Measurements from ENCODE around the gene GDAP1L1.
A peak's percentile ranks its signal among the peaks of the same experiment; 100 is the strongest.

The GDAP1L1 gene

DNA sequence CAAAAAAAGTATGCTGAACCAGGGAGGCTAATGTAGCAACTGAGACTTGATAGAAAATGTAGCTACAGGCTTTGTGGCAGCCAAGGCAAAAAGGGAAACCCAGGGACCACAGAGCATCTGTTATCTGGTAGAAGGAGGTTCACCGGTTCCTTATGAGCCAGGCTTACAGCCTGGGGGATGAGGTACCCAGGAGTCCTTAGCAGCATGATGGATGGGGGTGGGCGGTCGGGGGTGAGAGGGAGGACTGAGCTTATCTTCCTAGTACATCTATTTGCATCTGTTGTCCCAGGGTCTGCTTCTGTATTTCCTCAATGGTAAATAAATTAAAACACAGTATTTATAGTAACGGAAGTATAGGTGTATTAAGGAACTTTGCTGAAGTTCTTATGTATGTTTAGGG lies 1.1 kb upstream of the GDAP1L1 start:
- no peak overlapping the region for H3K4me3 ChIP-seq (ENCODE audit: low read depth in 1 of 2, low read length in 2 of 2)
- no peaks in the 10 kb centered on the region for H3K36me3 ChIP-seq (ENCODE audit: insufficient read depth, low read length)
- peaks cover 10% of the 10 kb centered on the region; the same call in 1 of the 2 replicates for H4K20me1 ChIP-seq (ENCODE audit: insufficient read depth, low read length)
- H3K9ac ChIP-seq (ENCODE audit: low read depth, low read length): no peak overlapping the region
- no peak overlapping the region for H3K27ac ChIP-seq (ENCODE audit: low read length)
- H3K79me2 ChIP-seq (ENCODE audit: insufficient read depth, low read length): no peaks in the 10 kb centered on the region
- no peaks in the 10 kb centered on the region for H3K9me3 ChIP-seq (ENCODE audit: insufficient read depth, low read length, severe bottlenecking)
- no peak overlapping the region for H3K4me2 ChIP-seq (ENCODE audit: insufficient read depth, low read length)
- H3K27me3 ChIP-seq (ENCODE audit: insufficient read depth, low read length, poor library complexity): no peaks in the 10 kb centered on the region
- ATAC-seq (ENCODE audit: insufficient read depth, low read depth) (no peak), DNase-seq (no peak)
- TF ChIP-seq, protein P1, sequence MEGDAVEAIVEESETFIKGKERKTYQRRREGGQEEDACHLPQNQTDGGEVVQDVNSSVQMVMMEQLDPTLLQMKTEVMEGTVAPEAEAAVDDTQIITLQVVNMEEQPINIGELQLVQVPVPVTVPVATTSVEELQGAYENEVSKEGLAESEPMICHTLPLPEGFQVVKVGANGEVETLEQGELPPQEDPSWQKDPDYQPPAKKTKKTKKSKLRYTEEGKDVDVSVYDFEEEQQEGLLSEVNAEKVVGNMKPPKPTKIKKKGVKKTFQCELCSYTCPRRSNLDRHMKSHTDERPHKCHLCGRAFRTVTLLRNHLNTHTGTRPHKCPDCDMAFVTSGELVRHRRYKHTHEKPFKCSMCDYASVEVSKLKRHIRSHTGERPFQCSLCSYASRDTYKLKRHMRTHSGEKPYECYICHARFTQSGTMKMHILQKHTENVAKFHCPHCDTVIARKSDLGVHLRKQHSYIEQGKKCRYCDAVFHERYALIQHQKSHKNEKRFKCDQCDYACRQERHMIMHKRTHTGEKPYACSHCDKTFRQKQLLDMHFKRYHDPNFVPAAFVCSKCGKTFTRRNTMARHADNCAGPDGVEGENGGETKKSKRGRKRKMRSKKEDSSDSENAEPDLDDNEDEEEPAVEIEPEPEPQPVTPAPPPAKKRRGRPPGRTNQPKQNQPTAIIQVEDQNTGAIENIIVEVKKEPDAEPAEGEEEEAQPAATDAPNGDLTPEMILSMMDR (IDR thresholded peaks at IDR 0.05; ENCODE audit: borderline replicate concordance, extremely low read depth, low read length, poor library complexity, severe bottlenecking): no peak
- no peak for TF ChIP-seq EZH2 (IDR thresholded peaks at IDR 0.05; ENCODE audit: borderline replicate concordance, low read depth, low read length, severe bottlenecking)
- H3K4me1 ChIP-seq (ENCODE audit: insufficient read depth, low read length): no peaks in the 10 kb centered on the region
- H2AFZ ChIP-seq (ENCODE audit: low read depth, low read length): no peak overlapping the region

DNA sequence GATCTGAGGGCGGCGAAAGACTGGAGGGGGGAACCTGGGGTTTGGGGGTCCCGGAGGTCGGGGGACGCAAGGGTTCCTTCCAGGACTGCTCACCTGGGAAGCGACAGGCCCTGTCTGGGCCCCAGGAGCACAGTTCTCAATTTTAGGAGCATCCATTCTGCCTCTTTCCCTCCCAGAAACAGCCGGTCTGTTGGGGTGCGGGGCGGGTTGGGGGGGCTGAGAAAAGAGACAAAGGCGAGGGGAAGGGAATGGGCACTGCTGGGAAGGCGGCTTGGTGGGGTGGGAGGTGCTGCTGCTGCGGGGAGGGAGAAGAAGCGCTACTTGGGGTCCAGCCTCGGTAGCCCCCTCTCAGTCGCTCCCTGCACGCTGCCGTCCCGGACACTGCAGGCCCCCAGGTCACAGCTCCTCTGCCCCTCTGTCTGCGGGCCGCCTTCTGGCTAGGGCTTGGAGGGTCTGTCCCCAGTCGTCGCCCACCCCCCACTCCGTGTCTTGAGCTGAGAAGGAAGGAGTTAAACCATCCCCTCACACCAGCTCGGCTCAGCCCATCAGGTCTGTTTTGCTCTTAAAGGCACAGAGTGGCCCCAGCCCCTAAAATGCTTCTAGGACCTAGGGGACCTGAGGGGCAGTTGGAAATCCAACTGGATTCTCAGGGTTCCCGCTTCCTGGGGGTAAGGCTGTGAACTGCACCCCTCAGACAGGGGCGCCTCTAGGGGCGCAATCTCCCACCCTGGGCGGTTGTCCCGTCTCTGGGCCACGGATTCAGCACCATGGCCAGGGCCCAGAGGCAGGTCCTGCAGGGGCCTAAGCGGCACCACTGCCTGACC lies 690 bp downstream of the GDAP1L1 start:
- no peaks in the 10 kb centered on the region for H3K4me1 ChIP-seq (ENCODE audit: insufficient read depth, low read length)
- H3K79me2 ChIP-seq (ENCODE audit: insufficient read depth, low read length): no peaks in the 10 kb centered on the region
- H4K20me1 ChIP-seq (ENCODE audit: insufficient read depth, low read length): 0 out of 2 replicates have a peak, but pooled peaks cover 8% of the 10 kb centered on the region
- no peak overlapping the region for H3K4me2 ChIP-seq (ENCODE audit: insufficient read depth, low read length)
- H3K9ac ChIP-seq (ENCODE audit: low read depth, low read length): no peak overlapping the region
- no peak overlapping the region for H2AFZ ChIP-seq (ENCODE audit: low read depth, low read length)
- no peak overlapping the region for H3K4me3 ChIP-seq (ENCODE audit: low read depth in 1 of 2, low read length in 2 of 2)
- H3K9me3 ChIP-seq (ENCODE audit: insufficient read depth, low read length, severe bottlenecking): no peaks in the 10 kb centered on the region
- H3K27ac ChIP-seq (ENCODE audit: low read length): no peak overlapping the region
- ATAC-seq (ENCODE audit: insufficient read depth, low read depth) (peak; percentile 74), DNase-seq (peak; percentile 39)
- H3K36me3 ChIP-seq (ENCODE audit: insufficient read depth, low read length): no peaks in the 10 kb centered on the region
- H3K27me3 ChIP-seq (ENCODE audit: insufficient read depth, low read length, poor library complexity): no peaks in the 10 kb centered on the region
- no peak for TF ChIP-seq EZH2 (IDR thresholded peaks at IDR 0.05; ENCODE audit: borderline replicate concordance, low read depth, low read length, severe bottlenecking)
- TF ChIP-seq, protein P1 (IDR thresholded peaks at IDR 0.05; ENCODE audit: borderline replicate concordance, extremely low read depth, low read length, poor library complexity, severe bottlenecking): peak; percentile 40

DNA sequence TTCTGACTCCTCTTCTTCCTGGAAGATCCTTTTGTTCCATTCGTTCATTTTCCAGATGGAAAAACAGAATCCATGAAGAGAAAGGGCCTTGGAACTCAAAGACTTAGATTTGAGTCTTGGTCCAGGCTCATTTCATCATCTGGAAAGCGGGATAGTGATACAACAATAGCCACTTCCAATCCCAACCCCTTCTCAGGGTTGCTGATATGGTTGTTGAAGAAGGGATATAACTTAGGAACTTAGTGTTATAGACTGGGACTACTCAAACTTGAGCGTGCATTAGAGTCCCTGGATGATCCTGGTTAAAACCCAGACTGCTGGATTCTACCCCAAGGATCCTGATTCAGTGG lies 1.3 kb downstream of the GDAP1L1 start:
- DNase-seq (no peak), ATAC-seq (ENCODE audit: insufficient read depth, low read depth) (no peak)
- no peaks in the 10 kb centered on the region for H3K36me3 ChIP-seq (ENCODE audit: insufficient read depth, low read length)
- H3K9me3 ChIP-seq (ENCODE audit: insufficient read depth, low read length, severe bottlenecking): no peaks in the 10 kb centered on the region
- H3K4me2 ChIP-seq (ENCODE audit: insufficient read depth, low read length): no peak overlapping the region
- no peak overlapping the region for H3K9ac ChIP-seq (ENCODE audit: low read depth, low read length)
- H3K27me3 ChIP-seq (ENCODE audit: insufficient read depth, low read length, poor library complexity): no peaks in the 10 kb centered on the region
- no peak overlapping the region for H3K4me3 ChIP-seq (ENCODE audit: low read depth in 1 of 2, low read length in 2 of 2)
- H3K79me2 ChIP-seq (ENCODE audit: insufficient read depth, low read length): no peaks in the 10 kb centered on the region
- no peak overlapping the region for H3K27ac ChIP-seq (ENCODE audit: low read length)
- no peaks in the 10 kb centered on the region for H3K4me1 ChIP-seq (ENCODE audit: insufficient read depth, low read length)
- peaks cover 9% of the 10 kb centered on the region; the same call in 1 of the 2 replicates for H4K20me1 ChIP-seq (ENCODE audit: insufficient read depth, low read length)
- TF ChIP-seq, protein P1 (IDR thresholded peaks at IDR 0.05; ENCODE audit: borderline replicate concordance, extremely low read depth, low read length, poor library complexity, severe bottlenecking): no peak
- no peak for TF ChIP-seq EZH2 (IDR thresholded peaks at IDR 0.05; ENCODE audit: borderline replicate concordance, low read depth, low read length, severe bottlenecking)
- H2AFZ ChIP-seq (ENCODE audit: low read depth, low read length): no peak overlapping the region
